NCI-H128 (cell line): ENCODE measurements around the gene MRPL42.
"Not testable (repeated sequence)": the region's sequence is repeated elsewhere in the genome, so short reads cannot be mapped to it uniquely, and the experiment has no call there.

Experiments used
- DNase-seq: peaks from one replicate; lab custom pipeline; 2025; ENCODE audit not compliant: unreplicated experiment; lab: John Stamatoyannopoulos, UW

Gene MRPL42

GRCh38 chr12:93497456-93497855 is 30.1 kb downstream of the MRPL42 start:
- no peak for DNase-seq

GRCh38 chr12:93498813-93499212 is 31.5 kb downstream of the MRPL42 start:
- not testable (repeated sequence) for DNase-seq

- no peak for DNase-seq
These were observed 32.9 kb downstream of the MRPL42 start for GRCh38 chr12:93500201-93500600.

GRCh38 chr12:93500667-93501066 is 33.4 kb downstream of the MRPL42 start:
- DNase-seq = no peak

GRCh38 chr12:93502802-93503623 is 35.7 kb downstream of the MRPL42 start:
- DNase-seq = no peak

- no peak for DNase-seq
These were observed 39.9 kb downstream of the MRPL42 start for GRCh38 chr12:93507165-93507564.

GRCh38 chr12:93509506-93509905 is 42.2 kb downstream of the MRPL42 start:
- DNase-seq = no peak

GRCh38 chr12:93514853-93515252 is 47.5 kb downstream of the MRPL42 start:
- DNase-seq = no peak

GRCh38 chr12:93518725-93519124 is 51.4 kb downstream of the MRPL42 start:
- no peak for DNase-seq

GRCh38 chr12:93519859-93520258 is 52.5 kb downstream of the MRPL42 start:
- DNase-seq = no peak

GRCh38 chr12:93520454-93520853 is 53.1 kb downstream of the MRPL42 start:
- DNase-seq = no peak

- no peak for DNase-seq
These were observed 54.1 kb downstream of the MRPL42 start for GRCh38 chr12:93521225-93522080.

GRCh38 chr12:93524386-93525133 is 57.2 kb downstream of the MRPL42 start:
- DNase-seq = no peak

- DNase-seq = no peak
These were observed 59.6 kb downstream of the MRPL42 start for GRCh38 chr12:93526786-93527428.

GRCh38 chr12:93530358-93530757 is 63.0 kb downstream of the MRPL42 start:
- DNase-seq = no peak

GRCh38 chr12:93533310-93533709 is 66.0 kb downstream of the MRPL42 start:
- DNase-seq = no peak

- DNase-seq = no peak
These were observed 68.9 kb downstream of the MRPL42 start for GRCh38 chr12:93536111-93536765.

GRCh38 chr12:93536766-93537488 is 69.6 kb downstream of the MRPL42 start:
- DNase-seq = no peak

- DNase-seq = no peak
These were observed 70.5 kb downstream of the MRPL42 start for GRCh38 chr12:93537769-93538168.

- no peak for DNase-seq
These were observed 72.5 kb downstream of the MRPL42 start for GRCh38 chr12:93539821-93540220.
